ENCODE measurements around the gene KCNQ1. TPM values are rescaled to one million over a fixed set of nuclear protein-coding genes. Genes with fewer than 3 reads are reported as not detected.

The KCNQ1 gene
- total RNA-seq, 1 experiment from 2014 or later, result not detected

DNA sequence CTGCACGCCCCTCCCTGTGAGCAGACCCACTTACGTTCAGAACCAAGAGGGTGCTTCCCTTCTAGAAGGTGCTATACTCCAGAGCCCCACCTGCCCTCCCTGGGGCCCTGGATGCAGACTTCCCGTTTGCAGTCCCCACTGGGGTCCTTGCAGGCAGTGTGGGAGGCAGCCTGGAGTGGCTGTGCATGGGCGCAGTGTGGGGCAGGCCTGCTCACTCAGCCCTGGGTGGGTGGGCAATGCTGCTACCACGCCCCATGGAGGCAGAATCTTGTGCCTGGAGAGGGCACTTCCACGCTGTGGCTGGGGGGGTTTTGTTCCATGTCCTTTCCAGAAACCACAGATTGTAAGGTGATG is 138.8 kb downstream of the KCNQ1 start:
- BruUV-seq (replicated peaks), result no TSS peak
- H3K4me2 ChIP-seq, result no peak overlapping the region
- POLR2A ChIA-PET (ENCODE audit: unreplicated experiment), result no interaction called here
- DNase-seq, result no peak
- intact Hi-C loops (cut with micrococcal nuclease; ENCODE audit: unreplicated experiment), result no loop called here
- no peak overlapping the region for H3K27ac ChIP-seq
- no peak overlapping the region for H2AFZ ChIP-seq
- no peaks in the 10 kb centered on the region for H3K36me3 ChIP-seq (ENCODE audit: low read depth)
- H4K20me1 ChIP-seq (ENCODE audit: insufficient read depth), result no peaks in the 10 kb centered on the region
- H3F3A ChIP-seq (ENCODE audit: insufficient read depth, low read depth), result no peaks in the 10 kb centered on the region
- H3K4me1 ChIP-seq (replicated peaks; ENCODE audit: insufficient read depth), result no peaks in the 10 kb centered on the region
- H3K27me3 ChIP-seq (ENCODE audit: insufficient read depth, low read depth), result peaks cover 14% of the 10 kb centered on the region; the same call in 1 of the 2 replicates
- CTCF ChIA-PET, result no interaction called here
- H3K4me3 ChIP-seq, result no peak overlapping the region
- TF ChIP-seq, protein P1, sequence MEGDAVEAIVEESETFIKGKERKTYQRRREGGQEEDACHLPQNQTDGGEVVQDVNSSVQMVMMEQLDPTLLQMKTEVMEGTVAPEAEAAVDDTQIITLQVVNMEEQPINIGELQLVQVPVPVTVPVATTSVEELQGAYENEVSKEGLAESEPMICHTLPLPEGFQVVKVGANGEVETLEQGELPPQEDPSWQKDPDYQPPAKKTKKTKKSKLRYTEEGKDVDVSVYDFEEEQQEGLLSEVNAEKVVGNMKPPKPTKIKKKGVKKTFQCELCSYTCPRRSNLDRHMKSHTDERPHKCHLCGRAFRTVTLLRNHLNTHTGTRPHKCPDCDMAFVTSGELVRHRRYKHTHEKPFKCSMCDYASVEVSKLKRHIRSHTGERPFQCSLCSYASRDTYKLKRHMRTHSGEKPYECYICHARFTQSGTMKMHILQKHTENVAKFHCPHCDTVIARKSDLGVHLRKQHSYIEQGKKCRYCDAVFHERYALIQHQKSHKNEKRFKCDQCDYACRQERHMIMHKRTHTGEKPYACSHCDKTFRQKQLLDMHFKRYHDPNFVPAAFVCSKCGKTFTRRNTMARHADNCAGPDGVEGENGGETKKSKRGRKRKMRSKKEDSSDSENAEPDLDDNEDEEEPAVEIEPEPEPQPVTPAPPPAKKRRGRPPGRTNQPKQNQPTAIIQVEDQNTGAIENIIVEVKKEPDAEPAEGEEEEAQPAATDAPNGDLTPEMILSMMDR (conservative IDR thresholded peaks at IDR 0.05), result no peak
- TF ChIP-seq EZH2 (IDR thresholded peaks at IDR 0.05; ENCODE audit: low read depth), result no peak
- no peaks in the 10 kb centered on the region for H3K79me2 ChIP-seq (ENCODE audit: low read depth)
- H3K9me3 ChIP-seq (ENCODE audit: insufficient read depth, low read depth), result no peaks in the 10 kb centered on the region
- no peaks in the 10 kb centered on the region for H3K9me2 ChIP-seq (ENCODE audit: insufficient read depth)

DNA sequence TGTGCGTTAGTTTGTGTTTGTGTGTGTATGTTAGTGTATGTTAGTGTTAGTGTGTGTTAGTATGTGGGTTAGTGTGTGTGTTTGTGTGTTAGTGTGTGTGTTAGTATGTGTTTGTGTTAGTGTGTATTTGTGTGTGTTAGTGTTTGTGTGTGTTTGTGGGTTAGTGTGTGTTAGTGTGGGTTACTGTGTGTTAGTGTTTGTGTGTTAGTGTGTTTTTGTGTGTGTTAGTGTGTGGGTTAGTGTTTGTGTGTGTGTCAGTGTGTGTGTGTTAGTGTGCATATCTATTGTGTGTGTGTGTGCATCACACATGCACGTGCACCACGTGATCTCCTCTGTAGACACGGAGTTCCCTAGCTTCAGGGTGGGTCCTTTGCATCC is 139.6 kb downstream of the KCNQ1 start:
- Histone ChIP-seq H3K4me2 (no peak overlapping the region), H3K9me3 (ENCODE audit: insufficient read depth, low read depth) (no peaks in the 10 kb centered on the region), H3K4me3 (no peak overlapping the region), H3K4me1 (replicated peaks; ENCODE audit: insufficient read depth) (no peaks in the 10 kb centered on the region), H3K79me2 (ENCODE audit: low read depth) (no peaks in the 10 kb centered on the region), H3K27ac (no peak overlapping the region), H3F3A (ENCODE audit: insufficient read depth, low read depth) (no peaks in the 10 kb centered on the region), H4K20me1 (ENCODE audit: insufficient read depth) (no peaks in the 10 kb centered on the region), H2AFZ (no peak overlapping the region), H3K36me3 (ENCODE audit: low read depth) (no peaks in the 10 kb centered on the region), H3K27me3 (ENCODE audit: insufficient read depth, low read depth) (peaks cover 14% of the 10 kb centered on the region; the same call in 1 of the 2 replicates), H3K9me2 (ENCODE audit: insufficient read depth) (no peaks in the 10 kb centered on the region)
- DNase-seq, result no peak
- intact Hi-C loops (cut with micrococcal nuclease; ENCODE audit: unreplicated experiment), result no loop called here
- ChIA-PET CTCF (no interaction called here), POLR2A (ENCODE audit: unreplicated experiment) (no interaction called here)
- no peak for TF ChIP-seq EZH2 (IDR thresholded peaks at IDR 0.05; ENCODE audit: low read depth)
- TF ChIP-seq, protein P1 (conservative IDR thresholded peaks at IDR 0.05), result no peak
- no TSS peak for BruUV-seq (replicated peaks)

DNA sequence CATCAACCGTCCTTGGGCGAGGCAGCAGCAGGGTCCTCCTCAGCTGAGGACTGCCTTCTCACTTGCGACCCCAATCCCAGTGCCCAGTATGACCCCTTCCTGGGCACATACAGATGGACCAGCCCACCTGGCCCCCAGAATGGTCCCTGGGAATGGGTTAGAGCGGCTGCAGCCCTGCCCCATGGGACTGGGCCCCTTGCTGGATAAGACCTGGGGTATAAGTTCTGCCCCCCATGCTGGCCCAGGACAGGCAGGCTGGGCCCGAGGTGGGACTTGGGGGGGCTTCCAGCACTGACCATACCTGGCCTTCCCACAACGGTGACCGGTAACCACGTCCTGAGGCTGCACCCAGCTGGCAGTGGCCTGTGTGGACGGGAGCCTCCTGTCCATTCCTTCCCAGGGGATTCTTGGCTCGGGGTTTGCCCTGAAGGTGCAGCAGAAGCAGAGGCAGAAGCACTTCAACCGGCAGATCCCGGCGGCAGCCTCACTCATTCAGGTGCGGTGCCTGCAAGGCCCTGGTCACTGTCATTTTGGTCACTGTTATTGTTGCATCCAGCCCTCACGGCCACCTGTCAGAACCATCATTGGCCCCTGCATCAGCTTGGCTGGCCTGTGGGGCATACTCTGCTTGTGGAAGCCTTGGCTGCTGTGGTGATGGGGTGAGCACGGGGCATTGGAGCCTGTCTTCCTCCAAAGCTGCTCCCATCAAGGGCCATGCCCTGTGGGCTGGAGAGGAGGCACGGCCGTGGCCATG is 140.2 kb downstream of the KCNQ1 start:
- Histone ChIP-seq H3K9me3 (ENCODE audit: insufficient read depth, low read depth) (no peaks in the 10 kb centered on the region), H3K9me2 (ENCODE audit: insufficient read depth) (no peaks in the 10 kb centered on the region), H3K4me3 (no peak overlapping the region), H3K4me2 (no peak overlapping the region), H3K4me1 (replicated peaks; ENCODE audit: insufficient read depth) (no peaks in the 10 kb centered on the region), H3K36me3 (ENCODE audit: low read depth) (no peaks in the 10 kb centered on the region), H2AFZ (no peak overlapping the region), H3K79me2 (ENCODE audit: low read depth) (no peaks in the 10 kb centered on the region), H3K27me3 (ENCODE audit: insufficient read depth, low read depth) (peaks cover 14% of the 10 kb centered on the region; the same call in 1 of the 2 replicates), H4K20me1 (ENCODE audit: insufficient read depth) (no peaks in the 10 kb centered on the region), H3F3A (ENCODE audit: insufficient read depth, low read depth) (no peaks in the 10 kb centered on the region), H3K27ac (no peak overlapping the region)
- intact Hi-C loops (cut with micrococcal nuclease; ENCODE audit: unreplicated experiment), result no loop called here
- TF ChIP-seq EZH2 (IDR thresholded peaks at IDR 0.05; ENCODE audit: low read depth), result no peak
- TF ChIP-seq, protein P1 (conservative IDR thresholded peaks at IDR 0.05), result no peak
- ChIA-PET CTCF (no interaction called here), POLR2A (ENCODE audit: unreplicated experiment) (no interaction called here)
- DNase-seq, result no peak
- BruUV-seq (replicated peaks), result no TSS peak
